Measurements from ENCODE around the gene PIK3R4. TPM values are rescaled to one million over a fixed set of nuclear protein-coding genes. Genes with fewer than 3 reads are reported as not detected.

PIK3R4 gene
- total RNA-seq = 32.0 and 35.8 TPM in 2 replicates

GRCh38 chr3:130746246-130747039, at the start of gene PIK3R4:
TSS of gene PIK3R4 (minus strand) at chr3:130746829. CDS start at chr3:130745218, 1,611 bp downstream.

Other genes with a start within 250 kb of the PIK3R4 start
- under 0.01 TPM in 1 of 2 replicates, not detected in the other for gene COL6A6, start 229.7 kb downstream of the PIK3R4 start, total RNA-seq
- gene ATP2C1, start 147.3 kb upstream of the PIK3R4 start, total RNA-seq = 58.5 and 63.0 TPM in 2 replicates